CD4-positive, alpha-beta T cell treated with Interferon gamma for 1 hour (primary cell): ENCODE data around the gene ANP32E.

Experiments used
- DNase-seq: peaks from one replicate; pipeline ENCODE4 v3.0.0-alpha.2; 2020

Gene ANP32E

GRCh38 chr1:150235852-150236613 is at the start of gene ANP32E:
Gene ANP32E, minus strand, starts transcription at chr1:150236112. Its CDS starts 326 bp downstream, at chr1:150235786.
- DNase-seq: peak; percentile 98

- DNase-seq: no peak
Observed at GRCh38 chr1:150283260-150283659, 47.3 kb upstream of the ANP32E start.

- no peak for DNase-seq
Observed at GRCh38 chr1:150282558-150282958, 46.6 kb upstream of the ANP32E start.

GRCh38 chr1:150281758-150282557 is 46.0 kb upstream of the ANP32E start, which contains the start of gene CIART:
Gene CIART, plus strand, starts transcription at chr1:150282554. Its CDS starts 714 bp downstream, at chr1:150283268.
- peak; percentile 91 for DNase-seq

- peak; percentile 68 for DNase-seq
Observed at GRCh38 chr1:150281221-150281757, 45.4 kb upstream of the ANP32E start.

- no peak for DNase-seq
Observed at GRCh38 chr1:150280138-150280707, 44.3 kb upstream of the ANP32E start.

GRCh38 chr1:150273311-150273710 is 37.4 kb upstream of the ANP32E start:
- DNase-seq: no peak

GRCh38 chr1:150271291-150271959 is 35.5 kb upstream of the ANP32E start:
- no peak for DNase-seq

GRCh38 chr1:150269451-150269850 is 33.5 kb upstream of the ANP32E start:
- no peak for DNase-seq

GRCh38 chr1:150268705-150269403 is 32.9 kb upstream of the ANP32E start, which contains the start of gene APH1A:
Gene APH1A, minus strand, starts transcription at chr1:150269016. Its CDS starts 206 bp downstream, at chr1:150268810.
- DNase-seq: peak; percentile 93

- peak; percentile 51 for DNase-seq
Observed at GRCh38 chr1:150268340-150268704, 32.4 kb upstream of the ANP32E start.

- DNase-seq: no peak
Observed at GRCh38 chr1:150267896-150268295, 32.0 kb upstream of the ANP32E start.

- no peak for DNase-seq
Observed at GRCh38 chr1:150263549-150263948, 27.6 kb upstream of the ANP32E start.

- no peak for DNase-seq
Observed at GRCh38 chr1:150262388-150263320, 26.7 kb upstream of the ANP32E start.

- no peak for DNase-seq
Observed at GRCh38 chr1:150261367-150261766, 25.5 kb upstream of the ANP32E start.

- DNase-seq: no peak
Observed at GRCh38 chr1:150259758-150260669, 24.1 kb upstream of the ANP32E start.

GRCh38 chr1:150259217-150259616 is 23.3 kb upstream of the ANP32E start:
- DNase-seq: no peak

GRCh38 chr1:150257624-150258585 is 22.0 kb upstream of the ANP32E start, which contains the start of gene CA14:
Gene CA14, plus strand, starts transcription at chr1:150257774. Its CDS starts 355 bp downstream, at chr1:150258129.
- DNase-seq: no peak
